ENCODE measurements around the gene ATP6V1B1.

DNA sequence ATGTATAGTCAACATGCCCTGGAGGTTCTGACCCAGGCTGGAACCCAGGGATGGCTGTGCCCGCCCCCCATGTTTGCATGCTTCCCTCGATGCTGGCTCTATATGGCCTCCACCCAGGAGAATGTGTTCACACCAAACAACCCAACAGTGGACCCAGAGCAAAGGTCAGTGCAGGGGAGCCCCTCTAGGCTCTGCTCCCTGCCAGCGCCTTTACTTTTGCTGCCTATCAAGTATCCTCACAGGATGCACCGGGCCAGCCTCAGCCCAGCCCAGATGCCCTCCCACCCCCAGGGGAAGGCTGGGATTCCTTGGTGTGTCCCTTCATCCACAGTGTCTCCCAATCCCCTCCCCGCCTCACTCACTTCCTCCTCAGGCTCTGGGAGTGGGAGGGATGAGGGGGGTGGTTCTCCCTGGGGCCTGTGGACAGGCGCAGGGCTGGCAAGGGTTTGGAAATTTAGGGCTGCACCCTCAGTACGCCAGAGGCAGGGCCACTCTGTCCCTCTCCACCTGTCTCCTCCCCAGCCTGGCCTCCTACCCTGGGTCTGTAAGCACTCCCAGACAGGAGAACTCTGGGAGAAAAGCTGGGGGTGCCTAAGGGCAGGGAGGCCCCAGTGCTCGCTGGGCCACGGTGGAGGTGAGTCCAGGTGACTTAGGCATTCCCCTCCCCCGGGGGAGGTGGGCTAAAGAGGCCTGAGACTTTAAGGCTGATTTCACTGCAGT is 2.3 kb downstream of the ATP6V1B1 start:
- TF ChIP-seq, protein P1, sequence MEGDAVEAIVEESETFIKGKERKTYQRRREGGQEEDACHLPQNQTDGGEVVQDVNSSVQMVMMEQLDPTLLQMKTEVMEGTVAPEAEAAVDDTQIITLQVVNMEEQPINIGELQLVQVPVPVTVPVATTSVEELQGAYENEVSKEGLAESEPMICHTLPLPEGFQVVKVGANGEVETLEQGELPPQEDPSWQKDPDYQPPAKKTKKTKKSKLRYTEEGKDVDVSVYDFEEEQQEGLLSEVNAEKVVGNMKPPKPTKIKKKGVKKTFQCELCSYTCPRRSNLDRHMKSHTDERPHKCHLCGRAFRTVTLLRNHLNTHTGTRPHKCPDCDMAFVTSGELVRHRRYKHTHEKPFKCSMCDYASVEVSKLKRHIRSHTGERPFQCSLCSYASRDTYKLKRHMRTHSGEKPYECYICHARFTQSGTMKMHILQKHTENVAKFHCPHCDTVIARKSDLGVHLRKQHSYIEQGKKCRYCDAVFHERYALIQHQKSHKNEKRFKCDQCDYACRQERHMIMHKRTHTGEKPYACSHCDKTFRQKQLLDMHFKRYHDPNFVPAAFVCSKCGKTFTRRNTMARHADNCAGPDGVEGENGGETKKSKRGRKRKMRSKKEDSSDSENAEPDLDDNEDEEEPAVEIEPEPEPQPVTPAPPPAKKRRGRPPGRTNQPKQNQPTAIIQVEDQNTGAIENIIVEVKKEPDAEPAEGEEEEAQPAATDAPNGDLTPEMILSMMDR (IDR thresholded peaks at IDR 0.05), result no peak
- TF ChIP-seq POLR2A (IDR thresholded peaks at IDR 0.05), result no peak
- TF ChIP-seq EP300 (IDR thresholded peaks at IDR 0.05), result no peak
- TF ChIP-seq POLR2AphosphoS5 (IDR thresholded peaks at IDR 0.05), result no peak

Data from sigmoid colon (tissue), 4 donors.